ENCODE results near the gene ZNF232.
"Not testable (repeated sequence)": the region's sequence is repeated elsewhere in the genome, so short reads cannot be mapped to it uniquely, and the experiment has no call there.

The ZNF232 gene

DNA sequence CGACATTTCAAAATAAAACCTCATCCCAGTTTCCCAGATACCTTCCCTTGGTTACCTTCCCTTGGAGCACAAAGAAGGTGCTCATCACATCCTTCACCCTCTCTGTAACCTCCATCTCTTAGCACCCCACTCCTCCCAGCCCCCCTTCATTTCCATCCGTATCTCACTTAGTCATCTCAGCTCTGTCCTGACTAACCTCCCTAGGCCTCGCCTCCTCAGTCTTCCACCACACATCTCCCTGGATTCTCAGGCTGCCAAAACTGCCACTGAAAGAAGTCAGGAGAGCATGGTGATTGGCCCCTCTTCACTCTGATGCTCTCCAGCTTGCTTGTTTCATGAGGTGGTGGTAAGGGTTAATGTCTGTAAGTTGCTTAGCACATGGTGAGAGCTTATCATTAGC lies 31.1 kb downstream of the ZNF232 start:
- TF ChIP-seq, protein P1, sequence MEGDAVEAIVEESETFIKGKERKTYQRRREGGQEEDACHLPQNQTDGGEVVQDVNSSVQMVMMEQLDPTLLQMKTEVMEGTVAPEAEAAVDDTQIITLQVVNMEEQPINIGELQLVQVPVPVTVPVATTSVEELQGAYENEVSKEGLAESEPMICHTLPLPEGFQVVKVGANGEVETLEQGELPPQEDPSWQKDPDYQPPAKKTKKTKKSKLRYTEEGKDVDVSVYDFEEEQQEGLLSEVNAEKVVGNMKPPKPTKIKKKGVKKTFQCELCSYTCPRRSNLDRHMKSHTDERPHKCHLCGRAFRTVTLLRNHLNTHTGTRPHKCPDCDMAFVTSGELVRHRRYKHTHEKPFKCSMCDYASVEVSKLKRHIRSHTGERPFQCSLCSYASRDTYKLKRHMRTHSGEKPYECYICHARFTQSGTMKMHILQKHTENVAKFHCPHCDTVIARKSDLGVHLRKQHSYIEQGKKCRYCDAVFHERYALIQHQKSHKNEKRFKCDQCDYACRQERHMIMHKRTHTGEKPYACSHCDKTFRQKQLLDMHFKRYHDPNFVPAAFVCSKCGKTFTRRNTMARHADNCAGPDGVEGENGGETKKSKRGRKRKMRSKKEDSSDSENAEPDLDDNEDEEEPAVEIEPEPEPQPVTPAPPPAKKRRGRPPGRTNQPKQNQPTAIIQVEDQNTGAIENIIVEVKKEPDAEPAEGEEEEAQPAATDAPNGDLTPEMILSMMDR (conservative IDR thresholded peaks at IDR 0.05; ENCODE audit: control insufficient read depth, insufficient read depth, low read depth, low read length) = no peak
- DNase-seq (ENCODE audit: low read depth) = no peak
- no peak overlapping the region for H3K4me3 ChIP-seq (ENCODE audit: control insufficient read depth, low read depth, low read length)

DNA sequence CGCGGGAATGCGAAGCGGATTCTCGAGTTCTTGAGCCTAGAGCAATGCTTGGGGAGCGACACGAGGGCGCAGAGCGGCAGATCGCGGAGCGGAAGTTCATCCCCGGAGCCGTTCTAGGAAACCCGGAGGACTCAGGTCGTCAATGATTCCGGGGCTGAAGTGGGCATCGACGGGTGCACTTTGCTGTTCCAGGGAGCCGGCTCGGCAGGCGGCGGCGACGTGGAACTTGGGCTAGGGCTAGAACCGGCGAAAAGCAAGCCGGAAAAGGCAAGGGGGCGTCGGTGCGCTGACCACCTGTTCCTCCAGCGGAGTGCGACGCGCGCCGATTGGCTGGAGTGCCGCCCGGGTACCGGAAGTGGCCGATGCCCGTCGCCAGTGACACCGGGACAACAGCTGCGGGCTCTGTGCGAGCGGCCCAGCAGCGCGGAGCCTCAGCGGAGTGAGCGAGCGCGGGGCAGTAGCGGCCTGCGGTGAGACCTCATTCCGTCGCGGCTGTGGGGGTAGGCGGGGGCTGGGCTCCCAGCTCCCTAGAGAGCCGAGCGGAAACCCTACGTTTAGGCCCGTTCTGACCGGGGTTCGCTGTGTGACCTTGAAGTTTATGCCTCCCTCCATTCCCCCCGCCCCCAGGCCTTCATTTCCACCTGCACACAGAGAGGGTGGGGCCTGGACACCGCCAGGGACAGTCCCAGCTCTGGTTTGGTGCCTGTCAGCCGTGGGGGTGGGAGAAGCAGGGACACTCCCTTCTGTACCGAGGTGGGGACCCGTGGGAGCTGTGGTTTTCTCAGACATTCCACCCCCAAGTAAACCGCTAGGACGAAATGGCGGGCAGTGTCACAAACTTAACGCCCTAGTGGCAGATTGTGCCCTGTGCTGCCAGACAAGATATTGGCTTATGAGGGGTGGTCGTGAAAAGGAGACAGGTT lies 33.3 kb downstream of the ZNF232 start, which contains the start of gene ZFP3:
Gene ZFP3, plus strand, starts transcription at position 362 of the 923 bp plus-strand sequence. CDS start 13,038 bp downstream, outside the sequence.
- H3K4me3 ChIP-seq (ENCODE audit: control insufficient read depth, low read depth, low read length) = peak within 1 kb of the TSS; percentile 62
- peak; percentile 80 for DNase-seq (ENCODE audit: low read depth)
- TF ChIP-seq, protein P1 (conservative IDR thresholded peaks at IDR 0.05; ENCODE audit: control insufficient read depth, insufficient read depth, low read depth, low read length) = no peak

DNA sequence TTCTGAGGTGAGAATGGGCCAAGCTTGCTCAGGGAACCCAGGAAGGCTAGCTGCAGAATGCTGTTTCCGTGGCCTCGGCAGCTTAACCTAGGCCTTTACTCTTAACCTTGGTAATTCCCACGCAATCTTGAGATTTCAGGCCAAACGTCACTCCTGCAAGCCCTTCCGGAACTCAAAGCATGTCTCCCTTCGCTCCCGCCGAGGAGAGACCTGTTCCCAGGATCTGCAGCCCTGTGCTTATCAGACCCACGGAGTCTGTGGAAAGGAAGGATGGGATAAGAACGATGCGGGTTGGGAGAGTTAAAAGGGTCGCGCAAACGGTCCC lies 33.9 kb downstream of the ZNF232 start:
- TF ChIP-seq, protein P1 (conservative IDR thresholded peaks at IDR 0.05; ENCODE audit: control insufficient read depth, insufficient read depth, low read depth, low read length) = no peak
- peak overlapping the region; percentile 62 for H3K4me3 ChIP-seq (ENCODE audit: control insufficient read depth, low read depth, low read length)
- DNase-seq (ENCODE audit: low read depth) = no peak

DNA sequence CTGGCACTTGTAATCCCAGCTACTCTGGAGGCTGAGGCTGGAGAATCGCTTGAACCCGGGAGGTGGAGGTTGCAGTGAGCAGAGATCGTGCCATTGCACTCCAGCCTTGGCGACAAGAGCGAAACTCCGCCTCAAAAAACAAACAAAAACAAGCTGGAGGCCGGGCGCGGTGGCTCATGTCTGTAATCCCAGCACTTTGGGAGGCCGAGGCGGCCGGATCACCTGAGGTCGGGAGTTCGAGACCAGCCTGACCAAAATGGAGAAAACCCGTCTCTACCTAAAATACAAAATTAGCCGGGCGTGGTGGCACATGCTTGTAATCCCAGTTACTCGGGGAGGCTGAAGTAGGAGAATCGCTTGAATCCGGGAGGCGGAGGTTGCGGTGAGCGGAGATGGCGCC lies 34.4 kb downstream of the ZNF232 start:
- H3K4me3 ChIP-seq (ENCODE audit: control insufficient read depth, low read depth, low read length) = not testable (repeated sequence)

DNA sequence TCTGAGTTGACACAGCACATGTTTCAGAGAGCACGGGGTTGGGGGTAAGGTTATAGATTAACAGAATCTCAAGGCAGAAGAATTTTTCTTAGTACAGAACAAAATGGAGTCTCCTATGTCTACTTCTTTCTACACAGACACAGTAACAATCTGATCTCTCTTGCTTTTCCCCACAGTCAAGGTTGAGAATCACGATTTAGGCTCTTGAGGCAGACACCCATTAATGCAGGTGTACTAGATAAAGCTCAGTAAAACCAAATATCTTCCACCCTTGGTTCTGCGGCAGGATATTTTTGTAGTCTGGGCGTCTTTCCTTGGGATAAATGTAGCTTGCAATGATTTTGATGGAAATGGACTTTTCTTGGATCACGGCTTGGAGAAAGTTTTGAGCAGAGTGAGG lies 36.2 kb downstream of the ZNF232 start:
- DNase-seq (ENCODE audit: low read depth); H3K4me3 ChIP-seq (ENCODE audit: control insufficient read depth, low read depth, low read length): not testable (repeated sequence)

More for the DNA sequence above, 34.4 kb downstream of the ZNF232 start:
- not testable (repeated sequence) for DNase-seq (ENCODE audit: low read depth)

DNA sequence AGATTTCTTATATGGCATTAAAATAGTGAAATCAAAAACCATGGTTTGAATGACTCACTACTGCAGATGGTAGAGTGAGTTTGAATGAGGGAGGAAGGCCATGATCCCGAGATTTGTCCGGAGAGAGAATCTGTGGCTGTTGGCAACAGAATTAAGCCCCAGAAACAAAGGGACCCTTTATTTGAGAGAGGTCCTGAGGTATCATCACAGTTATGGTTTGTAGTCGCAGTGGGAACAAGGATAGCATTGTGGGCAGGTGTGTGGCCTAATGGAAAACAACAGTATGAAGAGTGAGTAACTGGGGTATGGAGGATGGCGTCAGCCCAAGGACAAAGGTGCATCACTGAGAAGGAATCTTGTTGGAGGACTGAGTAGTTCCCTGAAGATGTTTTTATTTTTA lies 42.0 kb downstream of the ZNF232 start:
- no peak overlapping the region for H3K4me3 ChIP-seq (ENCODE audit: control insufficient read depth, low read depth, low read length)
- no peak for DNase-seq (ENCODE audit: low read depth)
- TF ChIP-seq, protein P1 (conservative IDR thresholded peaks at IDR 0.05; ENCODE audit: control insufficient read depth, insufficient read depth, low read depth, low read length) = no peak

DNA sequence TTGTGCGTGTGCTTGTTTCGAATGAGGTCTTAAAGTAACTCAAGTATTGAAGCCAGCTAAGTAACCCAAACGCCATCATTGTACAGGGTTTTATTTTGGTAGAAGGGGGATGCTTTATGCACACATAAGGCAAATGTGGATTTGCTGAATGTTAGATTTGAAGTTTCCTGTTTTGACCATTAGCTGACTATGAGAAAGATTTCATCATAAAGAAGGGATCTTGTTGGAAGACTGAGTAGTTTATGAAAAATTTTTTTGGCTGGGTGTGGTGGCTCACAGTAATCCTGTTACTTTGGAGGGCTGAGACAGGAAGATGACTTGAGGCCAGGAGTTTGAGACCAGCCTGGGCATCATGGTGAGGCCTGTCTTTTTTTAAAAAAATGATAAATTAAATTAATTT lies 43.4 kb downstream of the ZNF232 start:
- no peak overlapping the region for H3K4me3 ChIP-seq (ENCODE audit: control insufficient read depth, low read depth, low read length)
- DNase-seq (ENCODE audit: low read depth) = no peak

More for the DNA sequence above, 43.4 kb downstream of the ZNF232 start:
- TF ChIP-seq, protein P1 (conservative IDR thresholded peaks at IDR 0.05; ENCODE audit: control insufficient read depth, insufficient read depth, low read depth, low read length) = no peak

All from fibroblast of mammary gland (primary cell).